Cardiac septum (tissue), 1 donor: ENCODE measurements around the gene FANCD2OS. TPM values are rescaled to one million over a fixed set of nuclear protein-coding genes. Genes with fewer than 3 reads are reported as not detected.
"Not testable (repeated sequence)": the region's sequence is repeated elsewhere in the genome, so short reads cannot be mapped to it uniquely, and the experiment has no call there.

ENCODE experiments used
- DNase-seq: peaks from one replicate; pipeline ENCODE4 v3.0.0-alpha.2; 2020; ENCODE audit warnings: low spot score
- intact Hi-C: fragments of 100-400 bp; cut with DNase I; formaldehyde crosslinking; loops from one replicate; pipeline ENCODE4 v1.14.0; 2022
- long read RNA-seq: library from polyadenylated mRNA; unstranded; transcript quantifications from one replicate; pipeline ENCODE4 v2.0.0, GENCODE V29; 2021
- total RNA-seq: library from RNA; stranded (reverse); fragmentation: NEBNext Ultra II Directional; extraction: Animal tissue kit (Norgen Biotek cat#: 25700); gene quantifications from one replicate; pipeline ENCODE4 v1.2.1, GENCODE V29; 2021
- donor health status: DM: no; HTN: no; CAD: no.

FANCD2OS gene, protein sequence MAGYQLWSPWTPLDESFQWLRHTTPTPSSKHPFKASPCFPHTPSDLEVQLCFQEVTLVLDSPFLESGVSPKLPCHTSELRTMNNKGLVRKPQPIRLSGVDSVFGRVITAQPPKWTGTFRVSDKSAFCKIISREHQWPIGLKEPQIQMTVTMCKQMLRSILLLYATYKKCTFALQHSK
- total RNA-seq: not detected
- long read RNA-seq: 0 reads

DNA sequence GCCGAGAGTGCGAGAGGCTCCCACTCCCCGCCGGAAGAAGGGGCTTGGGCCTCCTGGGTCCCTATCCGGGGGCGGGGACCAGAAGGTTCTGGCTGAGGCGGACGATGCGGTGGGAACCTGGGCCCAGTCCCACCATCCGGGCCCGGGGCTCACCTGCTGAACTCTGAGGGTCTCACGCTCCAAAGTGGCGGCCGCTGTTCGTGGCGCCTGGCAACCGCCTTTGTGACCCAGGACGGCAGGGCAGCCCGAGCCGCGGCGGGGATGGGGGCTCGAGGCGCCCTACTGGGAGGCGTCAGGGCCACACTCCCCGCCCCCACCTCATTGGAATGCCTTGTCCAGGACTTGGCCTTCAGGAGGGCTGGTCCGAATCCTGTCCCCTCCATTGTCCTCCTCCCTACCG, at the start of gene FANCD2OS:
Gene FANCD2OS (minus strand): TSS at position 165 of the 400 bp plus-strand sequence. CDS start 3,481 bp downstream, outside the sequence.
- no peak for DNase-seq
- intact Hi-C loops: no loop called here

DNA sequence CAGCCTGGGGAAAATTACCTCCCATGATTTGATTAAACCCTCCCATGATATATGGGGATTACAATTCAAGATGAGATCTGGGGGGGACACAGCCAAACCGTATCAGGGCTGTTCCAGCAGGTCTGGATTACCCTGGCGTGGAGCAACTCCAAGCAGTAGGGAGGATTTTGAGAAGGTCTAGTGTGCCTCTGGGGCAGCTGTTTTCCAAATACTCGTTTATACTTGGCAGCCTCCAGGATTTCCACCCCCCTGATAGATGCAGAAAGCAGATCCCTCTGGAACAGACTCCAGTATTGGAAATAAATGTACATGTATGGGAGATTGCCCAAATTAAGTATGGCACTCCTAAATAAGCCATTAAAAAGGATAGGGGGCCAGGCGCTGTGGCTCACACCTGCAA, 49.0 kb upstream of the FANCD2OS start:
- no peak for DNase-seq
- intact Hi-C loops: no loop called here

DNA sequence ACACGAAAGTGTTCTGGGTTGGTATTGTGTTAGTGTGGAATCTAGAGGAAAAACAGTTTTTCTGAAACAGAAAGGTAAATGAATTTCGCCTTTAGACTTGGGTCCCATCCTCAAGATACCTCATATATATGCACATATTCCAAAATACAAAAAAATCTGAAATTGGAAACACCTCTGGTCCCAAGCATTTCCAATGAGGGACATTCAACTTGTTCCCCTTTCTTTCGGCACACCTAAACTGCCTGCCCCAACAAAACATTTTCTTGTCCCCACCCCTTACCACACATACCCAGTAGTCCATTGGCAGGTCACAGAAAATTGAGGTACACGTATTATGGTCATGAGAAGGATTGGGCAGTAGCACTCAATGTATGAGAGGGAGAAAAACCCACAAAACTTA, 47.6 kb upstream of the FANCD2OS start:
- no peak for DNase-seq
- intact Hi-C loops: no loop called here

DNA sequence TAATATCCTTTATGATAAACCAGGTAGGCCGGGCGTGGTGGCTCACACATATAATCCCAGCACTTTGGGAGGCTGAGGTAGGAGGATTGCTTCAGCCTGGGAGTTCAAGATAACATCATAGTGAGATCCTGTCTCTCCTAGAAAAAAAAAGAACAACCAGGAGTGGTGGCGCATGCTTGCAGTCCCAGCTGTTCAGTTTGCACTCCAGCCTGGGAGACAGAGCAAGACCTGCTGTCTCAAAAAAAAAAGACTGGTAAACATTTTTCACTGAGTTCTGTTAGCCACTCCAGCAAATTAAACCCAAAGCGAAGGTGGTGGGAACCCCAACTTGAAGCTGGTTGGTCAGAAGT, 47.0 kb upstream of the FANCD2OS start:
- intact Hi-C loops: no loop called here

DNA sequence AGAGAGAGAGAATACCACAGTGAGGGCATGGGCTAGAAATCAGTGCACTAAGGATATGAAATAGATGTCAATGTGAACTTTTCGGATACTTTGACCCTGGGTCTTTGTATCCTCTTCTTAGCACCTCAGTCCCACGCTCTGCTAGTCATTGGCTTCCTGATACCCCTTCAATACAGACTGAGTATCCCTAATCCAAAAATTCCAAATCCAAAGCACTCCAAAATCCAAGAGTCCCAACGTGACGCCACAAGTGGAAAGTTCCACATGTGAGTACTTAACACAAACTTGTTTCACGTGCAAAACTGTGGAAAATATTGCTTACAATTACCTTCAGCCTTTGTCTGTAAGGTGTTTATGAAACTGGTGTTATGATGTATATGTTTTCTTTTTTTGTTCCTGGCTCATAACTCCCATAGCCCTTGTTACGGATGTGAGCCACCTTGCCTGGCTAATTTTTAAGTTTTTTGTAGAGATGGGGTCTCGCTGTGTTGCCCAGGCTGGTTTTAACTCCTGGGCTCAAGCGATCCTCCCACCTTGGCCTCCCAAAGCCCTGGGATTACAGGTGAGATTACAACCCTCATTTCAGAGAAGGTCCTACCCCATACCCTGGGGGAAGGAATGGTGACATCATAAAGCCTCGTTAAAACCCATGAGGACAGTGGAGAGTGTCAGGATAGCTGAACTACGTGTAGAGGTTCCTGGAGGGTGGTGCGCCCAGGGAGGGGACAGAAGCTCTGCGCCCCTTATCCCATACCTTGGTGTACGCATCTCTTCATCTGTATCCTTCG, 46.5 kb upstream of the FANCD2OS start:
- DNase-seq: no peak
- intact Hi-C loops: no loop called here

More for the DNA sequence above, 47.0 kb upstream of the FANCD2OS start:
- no peak for DNase-seq

DNA sequence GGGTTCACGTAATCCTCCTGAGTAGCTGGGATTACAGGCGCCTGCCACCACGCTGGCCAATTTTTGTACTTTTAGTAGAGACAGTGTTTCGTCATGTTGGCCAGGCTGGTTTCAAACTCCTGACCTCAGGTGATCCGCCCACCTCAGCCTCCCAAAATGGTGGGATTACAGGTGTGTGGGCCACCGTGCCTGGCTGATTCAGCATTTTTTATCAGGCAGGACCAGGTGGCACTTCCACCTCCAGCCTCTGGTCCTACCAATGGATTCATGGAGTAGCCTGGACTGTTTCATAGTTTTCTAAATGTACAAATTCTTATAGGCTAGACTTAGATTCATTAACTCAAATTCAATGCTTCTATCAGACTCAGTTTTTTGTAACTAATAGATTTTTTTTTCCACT, 42.9 kb upstream of the FANCD2OS start:
- no peak for DNase-seq
- intact Hi-C loops: no loop called here

DNA sequence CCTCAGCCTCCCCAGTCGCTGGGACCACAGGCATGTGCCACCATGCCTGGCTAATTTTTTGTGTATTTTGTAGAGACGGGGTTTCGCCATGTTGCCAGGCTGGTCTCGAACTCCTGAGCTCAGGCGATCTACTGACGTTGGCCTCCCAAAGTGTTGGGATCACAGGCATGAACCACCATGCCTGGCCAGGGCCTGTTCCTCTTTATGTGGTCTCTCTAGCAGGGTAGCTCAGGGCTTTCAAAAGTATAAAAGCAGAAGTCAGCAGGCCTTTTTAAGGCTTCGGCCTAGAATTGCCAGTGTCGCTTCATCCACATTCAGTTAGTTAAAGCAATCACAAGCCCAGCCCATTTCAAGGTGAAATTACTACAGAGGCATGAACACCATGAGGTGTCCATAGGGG, 41.2 kb upstream of the FANCD2OS start:
- intact Hi-C loops: no loop called here
- no peak for DNase-seq

DNA sequence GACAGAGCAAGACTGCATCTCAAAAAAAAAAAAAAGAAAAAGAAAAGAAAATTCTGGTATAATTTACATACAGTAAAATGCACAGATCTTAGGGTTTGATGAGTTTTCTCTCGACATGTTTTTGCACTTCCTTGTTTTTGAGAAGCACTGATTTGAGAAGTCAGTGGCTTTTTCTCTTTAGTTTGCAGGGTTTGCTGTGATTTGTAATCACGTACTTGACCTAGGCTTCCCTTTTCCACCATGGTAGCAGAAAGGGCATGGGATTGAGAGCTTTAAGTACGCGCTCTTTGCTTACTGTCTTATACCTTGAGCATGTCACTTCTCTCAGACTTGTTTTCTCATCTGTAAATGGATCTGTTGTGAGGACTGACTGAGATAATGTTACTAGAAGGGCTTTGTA, 37.6 kb upstream of the FANCD2OS start:
- intact Hi-C loops: no loop called here
- DNase-seq: no peak

DNA sequence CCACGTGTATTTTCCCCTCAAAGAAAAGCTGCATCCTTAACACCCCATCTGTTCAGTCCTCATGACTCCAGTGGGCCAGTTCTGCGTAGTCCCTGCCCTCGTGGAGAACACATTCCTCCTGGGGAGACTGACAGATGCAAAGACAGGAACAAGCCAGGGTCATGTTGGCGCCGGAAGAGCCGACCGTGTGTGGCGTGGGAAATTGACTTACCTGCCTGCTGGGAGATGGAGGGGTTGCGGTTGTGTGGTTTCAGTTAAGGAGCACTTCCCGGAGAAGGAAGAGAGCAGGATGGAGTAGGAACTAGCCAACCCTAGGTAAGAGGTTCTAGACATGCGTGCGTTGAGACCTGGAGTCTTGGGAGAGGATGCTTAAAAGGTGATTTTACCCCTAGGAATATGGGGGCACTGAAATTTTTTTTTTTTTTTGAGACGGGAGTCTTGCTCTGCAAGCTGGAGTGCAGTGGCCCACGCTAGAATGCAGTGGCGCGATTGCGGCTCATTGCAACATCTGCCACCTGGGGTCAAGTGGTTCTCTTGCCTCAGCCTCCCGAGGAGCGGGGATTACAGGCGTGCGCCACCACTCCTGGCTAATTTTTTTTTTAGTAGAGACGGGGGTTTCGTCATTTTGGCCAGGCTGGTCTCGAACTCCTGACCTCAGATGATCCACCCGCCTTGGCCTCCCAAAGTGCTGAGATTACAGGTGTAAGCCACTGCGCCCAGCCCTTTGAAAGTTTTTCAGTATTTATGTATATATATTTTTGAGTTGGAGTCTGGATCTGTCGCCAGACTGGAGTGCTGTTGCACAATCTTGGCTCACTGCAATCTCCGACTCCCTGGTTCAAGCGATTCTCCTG, 34.9 kb upstream of the FANCD2OS start:
- intact Hi-C loops: loop anchor here (2.0 kb wide), 1 partner anchor 26 kb away; no protein-coding TSS in a partner anchor
- DNase-seq: no peak

DNA sequence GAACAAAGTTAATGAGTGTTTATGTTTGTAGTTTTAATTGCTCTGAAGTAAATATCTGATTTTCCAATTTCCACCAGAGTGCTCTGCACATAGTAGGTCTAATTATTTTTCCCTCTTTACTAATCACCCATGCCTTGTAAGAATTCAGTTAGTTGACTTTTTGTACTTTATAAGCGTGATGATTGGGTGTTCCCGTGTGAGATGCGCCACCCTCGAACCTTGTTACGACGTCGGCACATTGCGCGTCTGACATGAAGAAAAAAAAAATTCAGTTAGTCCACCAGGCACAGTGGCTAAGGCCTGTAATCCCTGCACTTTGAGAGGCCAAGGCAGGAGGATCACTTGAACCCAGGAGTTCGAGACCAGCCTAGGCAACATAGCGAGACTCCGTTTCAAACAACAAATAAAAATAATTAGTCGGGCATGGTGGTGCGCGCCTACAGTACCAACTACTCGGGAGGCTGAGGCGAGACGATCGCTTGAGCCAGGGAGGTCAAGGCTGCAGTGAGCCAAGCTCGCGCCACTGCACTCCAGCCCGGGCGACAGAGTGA, 33.0 kb upstream of the FANCD2OS start:
- DNase-seq: no peak
- intact Hi-C loops: no loop called here

DNA sequence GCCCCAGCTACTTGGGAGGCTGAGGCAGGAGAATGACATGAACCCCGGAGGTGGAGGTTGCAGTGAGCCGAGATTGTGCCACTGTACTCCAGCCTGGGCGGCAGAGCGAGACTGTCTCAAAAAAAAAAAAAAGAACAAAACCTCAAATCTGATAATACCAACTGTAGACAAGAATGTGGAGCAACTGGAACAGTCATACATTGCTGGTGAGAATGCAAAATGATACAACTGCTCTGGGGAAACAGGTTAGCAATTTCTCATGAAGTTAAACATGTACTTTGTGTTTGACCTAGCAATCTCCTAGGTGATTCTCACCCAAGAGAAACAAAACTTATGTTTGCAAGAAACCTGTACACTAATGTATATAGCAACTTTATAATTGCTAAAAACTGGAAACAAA, 29.1 kb upstream of the FANCD2OS start:
- intact Hi-C loops: no loop called here

DNA sequence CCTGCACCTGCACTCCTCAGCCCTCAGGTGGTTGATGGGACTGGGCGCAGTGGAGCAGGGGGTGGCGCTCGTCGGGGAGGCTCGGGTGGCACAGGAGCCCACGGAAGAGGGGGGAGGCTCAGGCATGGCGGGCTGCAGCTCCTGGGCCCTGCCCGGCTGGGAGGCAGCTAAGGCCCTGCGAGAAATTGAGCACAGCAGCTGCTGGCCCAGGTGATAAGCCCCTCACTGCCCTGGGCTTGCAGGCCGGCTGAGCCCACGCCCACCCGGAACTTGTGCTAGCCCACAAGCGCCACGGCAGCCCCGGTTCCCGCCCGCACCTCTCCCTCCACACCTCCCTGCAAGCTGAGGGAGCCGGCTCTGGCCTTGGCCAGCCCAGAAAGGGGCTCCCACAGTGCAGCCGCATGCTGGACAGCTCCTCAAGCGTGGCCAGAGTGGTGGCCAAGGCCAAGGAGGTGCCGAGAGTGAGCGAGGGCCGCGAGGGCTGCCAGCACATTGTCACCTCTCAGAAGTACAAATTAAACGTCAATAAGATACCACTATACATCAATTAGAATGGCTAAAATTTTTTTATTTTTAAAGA, 28.5 kb upstream of the FANCD2OS start:
- intact Hi-C loops: no loop called here

More for the DNA sequence above, 29.1 kb upstream of the FANCD2OS start:
- no peak for DNase-seq

DNA sequence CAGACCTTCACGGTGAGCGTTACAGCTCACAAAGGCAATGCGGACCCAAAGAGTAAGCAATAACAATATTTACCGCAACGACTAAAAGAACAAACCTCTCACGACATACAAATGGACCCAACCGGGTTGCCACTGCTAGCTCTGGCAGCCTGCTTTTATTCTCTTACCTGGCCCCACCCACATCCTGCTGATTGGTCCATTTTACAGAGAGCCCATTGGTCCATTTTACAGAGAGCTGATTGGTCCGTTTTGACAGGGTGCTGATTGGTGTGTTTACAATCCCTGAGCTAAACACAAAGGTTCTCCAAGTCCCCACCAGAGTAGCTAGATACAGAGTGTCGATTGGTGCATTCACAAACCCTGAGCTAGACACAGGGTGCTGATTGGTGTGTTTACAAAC, 27.8 kb upstream of the FANCD2OS start:
- DNase-seq, intact Hi-C loops: not testable (repeated sequence)

More for the DNA sequence above, 28.5 kb upstream of the FANCD2OS start:
- no peak for DNase-seq

DNA sequence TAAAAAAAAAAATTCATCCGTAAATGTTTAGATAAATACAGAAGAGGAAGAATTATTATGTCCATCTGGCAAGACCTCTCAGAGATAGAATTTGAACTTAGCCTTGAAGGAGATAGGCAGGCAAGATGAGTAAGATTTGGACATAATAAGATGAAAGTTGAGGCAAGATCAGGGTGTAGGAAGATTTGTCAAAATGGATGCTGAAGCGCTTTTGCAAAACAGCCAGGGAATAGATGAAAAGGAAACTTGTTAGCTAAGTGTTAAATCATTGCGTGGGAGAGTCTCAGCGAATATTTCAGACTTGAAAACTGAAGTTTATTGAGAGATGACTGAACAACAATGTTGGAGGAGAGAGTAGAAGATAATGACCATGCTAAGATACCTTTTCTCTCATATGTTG, 14.7 kb upstream of the FANCD2OS start:
- no peak for DNase-seq
- intact Hi-C loops: no loop called here

DNA sequence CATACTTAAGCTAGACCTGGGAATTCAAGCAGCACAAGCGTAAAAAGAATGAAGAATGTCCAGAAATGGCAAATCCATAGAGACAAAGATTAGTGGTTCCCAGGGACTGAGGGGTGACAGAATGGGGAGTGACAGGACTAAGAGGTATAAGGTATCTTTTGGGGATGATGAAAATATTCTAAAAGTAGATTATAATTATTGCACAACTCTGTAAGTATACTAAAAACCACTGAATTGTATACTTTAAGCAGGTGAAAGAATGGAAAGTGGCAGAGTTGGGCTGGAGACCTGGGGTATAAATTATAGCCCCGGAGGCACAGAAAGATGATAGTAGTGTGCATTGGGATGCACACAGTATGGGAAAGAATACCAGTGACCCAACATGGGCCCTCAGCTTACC, 13.0 kb upstream of the FANCD2OS start:
- intact Hi-C loops: no loop called here

DNA sequence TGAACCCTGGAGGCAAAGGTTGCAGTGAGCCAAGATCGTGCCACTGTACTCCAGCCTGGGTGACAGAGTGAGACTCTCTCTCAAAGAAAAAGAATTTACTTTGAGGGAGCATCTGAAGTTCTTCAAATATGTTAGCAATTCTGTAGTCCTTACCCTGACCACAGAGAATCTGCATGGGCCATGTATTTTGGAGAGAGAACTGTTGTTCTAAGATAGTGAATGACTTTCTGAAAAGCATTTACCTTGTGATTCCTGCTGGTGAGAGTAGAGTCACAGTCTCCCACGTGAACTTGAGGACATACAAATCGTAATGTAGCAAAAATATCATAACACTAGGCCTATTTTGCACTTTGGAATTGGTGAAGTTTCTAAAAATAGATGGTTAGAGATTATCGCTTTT, 11.3 kb upstream of the FANCD2OS start:
- intact Hi-C loops: loop anchor here (5.0 kb wide), 2 partner anchors 92 to 112 kb away; partner anchors contain the start of gene FANCD2
- no peak for DNase-seq

More for the DNA sequence above, 13.0 kb upstream of the FANCD2OS start:
- no peak for DNase-seq

DNA sequence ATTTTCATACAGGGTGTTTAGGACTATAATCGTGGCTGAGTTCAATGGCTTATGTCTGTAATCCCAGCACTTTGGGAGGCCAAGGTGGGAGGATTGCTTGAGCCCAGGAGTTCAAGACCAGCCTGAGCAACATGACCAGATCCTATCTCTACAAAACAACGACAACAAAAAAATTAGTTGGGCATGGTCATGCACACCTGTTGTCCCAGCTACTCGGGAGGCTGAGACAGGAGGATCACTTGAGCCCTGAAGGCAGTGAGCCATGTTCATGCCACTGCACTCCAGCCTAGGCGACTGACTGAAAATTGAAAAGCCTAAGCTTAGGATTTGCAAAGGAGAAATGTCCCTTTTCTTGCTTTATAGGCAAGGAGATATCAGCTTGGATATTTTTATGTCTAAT, 8.9 kb upstream of the FANCD2OS start:
- intact Hi-C loops: loop anchor here (2.0 to 5.0 kb wide), 3 partner anchors 26 to 110 kb away; partner anchors contain the start of gene FANCD2

DNA sequence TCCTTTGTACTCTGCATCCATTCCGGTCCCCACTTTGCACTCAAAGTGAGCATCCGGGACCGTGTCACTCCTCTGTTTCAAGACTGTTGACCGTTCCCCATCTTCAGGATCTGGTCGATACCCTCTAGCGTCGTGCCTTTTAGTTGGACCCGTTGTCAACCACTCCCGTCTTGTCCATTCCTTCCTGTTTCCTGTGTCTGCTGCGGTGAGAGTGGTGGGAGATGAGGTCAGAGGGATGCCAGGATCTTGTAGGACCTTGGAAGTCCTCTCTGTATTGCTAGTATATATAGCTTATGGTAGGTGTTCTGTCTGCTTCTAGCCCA, 8.0 kb upstream of the FANCD2OS start:
- no peak for DNase-seq
- intact Hi-C loops: loop anchor here (2.0 to 5.0 kb wide), 3 partner anchors 27 to 109 kb away; partner anchors contain the start of gene FANCD2

More for the DNA sequence above, 8.9 kb upstream of the FANCD2OS start:
- no peak for DNase-seq

DNA sequence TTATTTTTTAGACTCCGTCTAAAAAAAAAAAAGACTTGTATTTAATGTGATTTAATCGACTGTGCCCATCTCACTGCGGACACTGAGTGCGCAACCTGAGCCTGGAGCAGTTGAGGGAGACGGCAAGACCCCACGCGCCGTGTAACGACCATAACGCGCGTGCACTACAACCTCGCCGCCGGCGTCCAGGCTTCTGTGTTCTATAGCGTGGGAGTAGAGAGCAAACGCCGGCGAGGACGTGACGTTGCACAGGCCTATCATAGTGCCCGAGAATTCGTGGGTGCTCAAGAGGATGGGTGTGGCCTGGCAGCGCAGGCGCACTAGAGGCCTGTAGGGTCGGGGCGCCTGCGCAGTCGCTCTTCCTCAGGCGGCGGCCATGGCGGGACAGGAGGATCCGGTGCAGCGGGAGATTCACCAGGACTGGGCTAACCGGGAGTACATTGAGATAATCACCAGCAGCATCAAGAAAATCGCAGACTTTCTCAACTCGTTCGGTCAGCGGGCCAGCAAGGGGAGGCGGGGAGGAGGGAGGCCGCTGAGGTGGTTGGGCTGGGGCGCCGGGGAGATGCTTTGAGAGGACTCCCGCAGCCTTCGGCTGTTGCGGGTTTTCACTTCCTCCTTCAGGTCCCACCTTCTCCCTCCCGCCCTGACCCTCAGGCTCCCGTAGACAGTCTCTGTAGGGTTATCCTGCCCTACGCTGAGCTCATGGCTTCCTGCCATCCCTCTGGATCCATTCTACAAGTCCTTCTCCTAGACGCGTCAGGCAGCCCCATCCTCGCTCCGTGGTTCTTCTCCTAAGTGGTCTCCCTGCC, 7.5 kb upstream of the FANCD2OS start, which contains the start of gene BRK1:
Gene BRK1 (plus strand): TSS at position 350 of the 812 bp plus-strand sequence. CDS start 27 bp downstream, at position 377.
- DNase-seq: peak; percentile 97
- intact Hi-C loops: loop anchor here (2.0 to 5.0 kb wide), 3 partner anchors 27 to 108 kb away; partner anchors contain the start of gene FANCD2
